Tibial nerve (tissue), 3 donors: ENCODE results near the gene SMG6.

Source experiments
- CTCF ChIP-seq, 5 experiments: fragments of 200-600 bp in 3 of 5; fragments of 450-650 bp in 2 of 5; sonication (generic) in 3 of 5; IDR thresholded peaks; one replicate each; pipeline ENCODE4 v1.5.1; 2016 to 2019; ENCODE audit warnings: antibody characterized with exemption in 5 of 5, mild to moderate bottlenecking in 3 of 5, moderate library complexity in 2 of 5
- POLR2A ChIP-seq, 2 donors: fragments of 450-650 bp; IDR thresholded peaks; one replicate each; pipeline ENCODE4 v1.6.1; 2017; ENCODE audit warnings: antibody characterized with exemption in 2 of 2, mild to moderate bottlenecking in 2 of 2, moderate library complexity in 2 of 2

- no peak for TF ChIP-seq POLR2A (IDR thresholded peaks at IDR 0.05)
- no peak for TF ChIP-seq CTCF (IDR thresholded peaks at IDR 0.05)
Observed at GRCh38 chr17:2059547-2060384, 243.8 kb downstream of the SMG6 start.
